ENCODE data around the gene SNRNP40.

The SNRNP40 gene

GRCh38 chr1:31218705-31219104 lies 77.9 kb downstream of the SNRNP40 start:
- no peaks in the 10 kb centered on the region for H3K9me3 Mint-ChIP-seq
- H3K4me3 Mint-ChIP-seq: no peak overlapping the region
- DNase-seq (ENCODE audit: low spot score in 2 of 2): no peak
- H3K4me1 Mint-ChIP-seq: no peaks in the 10 kb centered on the region
- H3K27ac Mint-ChIP-seq (ENCODE audit: low read depth): no peak overlapping the region
- ATAC-seq (replicated peaks; ENCODE audit: extremely low read depth, poor library complexity, severe bottlenecking): no peak
- H3K27me3 Mint-ChIP-seq: no peaks in the 10 kb centered on the region
- peaks cover 1% of the 10 kb centered on the region for H3K36me3 Mint-ChIP-seq (ENCODE audit: insufficient read depth)

- Mint-ChIP-seq H3K36me3 (ENCODE audit: insufficient read depth) (peaks cover 1% of the 10 kb centered on the region), H3K27me3 (no peaks in the 10 kb centered on the region), H3K4me1 (no peaks in the 10 kb centered on the region), H3K27ac (ENCODE audit: low read depth) (no peak overlapping the region), H3K9me3 (no peaks in the 10 kb centered on the region), H3K4me3 (no peak overlapping the region)
- ATAC-seq (replicated peaks; ENCODE audit: extremely low read depth, poor library complexity, severe bottlenecking) (no peak), DNase-seq (ENCODE audit: low spot score in 2 of 2) (no peak)
Observed at GRCh38 chr1:31216016-31216415, 80.6 kb downstream of the SNRNP40 start.

- Mint-ChIP-seq H3K27me3 (no peaks in the 10 kb centered on the region), H3K36me3 (ENCODE audit: insufficient read depth) (peaks cover 1% of the 10 kb centered on the region), H3K4me1 (no peaks in the 10 kb centered on the region), H3K4me3 (no peak overlapping the region), H3K27ac (ENCODE audit: low read depth) (no peak overlapping the region), H3K9me3 (no peaks in the 10 kb centered on the region)
- ATAC-seq (replicated peaks; ENCODE audit: extremely low read depth, poor library complexity, severe bottlenecking): no peak
- no peak for DNase-seq (ENCODE audit: low spot score in 2 of 2)
Observed at GRCh38 chr1:31215065-31215570, 81.5 kb downstream of the SNRNP40 start.

GRCh38 chr1:31214316-31215064 lies 82.1 kb downstream of the SNRNP40 start:
- H3K27me3 Mint-ChIP-seq: no peaks in the 10 kb centered on the region
- DNase-seq (ENCODE audit: low spot score in 2 of 2) (no peak), ATAC-seq (replicated peaks; ENCODE audit: extremely low read depth, poor library complexity, severe bottlenecking) (no peak)
- H3K27ac Mint-ChIP-seq (ENCODE audit: low read depth): no peak overlapping the region
- no peaks in the 10 kb centered on the region for H3K4me1 Mint-ChIP-seq
- peaks cover 1% of the 10 kb centered on the region for H3K36me3 Mint-ChIP-seq (ENCODE audit: insufficient read depth)
- H3K4me3 Mint-ChIP-seq: no peak overlapping the region
- H3K9me3 Mint-ChIP-seq: no peaks in the 10 kb centered on the region

Data from central memory CD8-positive, alpha-beta T cell (primary cell).